A549 treated with RU486 at 1 μM for 4 hours (cell line): ENCODE results near the gene NUTM2E. TPM values are rescaled to one million over a fixed set of nuclear protein-coding genes. Genes with fewer than 3 reads are reported as not detected.

ENCODE experiments used
- total RNA-seq: library from RNA; stranded (reverse); fragments of 200-300 nt; extraction: Qiagen RNA extraction; gene quantifications from 5 replicates; pipeline ENCODE4 v1.2.3, GENCODE V29; 2022; ENCODE audit warnings: low read depth

The NUTM2E gene, protein sequence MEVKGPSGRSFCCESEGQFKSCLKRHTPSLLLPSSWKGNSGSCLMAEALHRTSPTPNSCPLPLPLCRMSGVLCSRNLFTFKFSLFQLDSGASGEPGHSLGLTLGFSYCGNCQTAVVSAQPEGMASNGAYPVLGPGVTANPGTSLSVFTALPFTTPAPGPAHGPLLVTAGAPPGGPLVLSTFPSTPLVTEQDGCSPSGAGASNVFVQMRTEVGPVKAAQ (N-terminal part only)
- 0.30 to 0.59 TPM (median 0.47 TPM) in 5 replicates for total RNA-seq

GRCh38 chr10:79826496-79827215 lies at the start of gene NUTM2E:
TSS of gene NUTM2E (plus strand) at chr10:79826739. CDS start at chr10:79841741, 15,002 bp downstream.

Other genes with a start within 250 kb of the NUTM2E start
- gene SFTPA1, start 215.8 kb upstream of the NUTM2E start, total RNA-seq: not detected in 5 replicates
- gene NUTM2B, start 123.5 kb upstream of the NUTM2E start, total RNA-seq: 0.08 to 0.40 TPM (median 0.29 TPM) in 5 replicates
- gene SFTPD, start 122.4 kb downstream of the NUTM2E start, total RNA-seq: 0.20 to 0.29 TPM (median 0.21 TPM) in 5 replicates